ENCODE data around the gene HECTD2. TPM values are rescaled to one million over a fixed set of nuclear protein-coding genes. Genes with fewer than 3 reads are reported as not detected.
A peak's percentile ranks its signal among the peaks of the same experiment; 100 is the strongest.
"Not testable (repeated sequence)": the region's sequence is repeated elsewhere in the genome, so short reads cannot be mapped to it uniquely, and the experiment has no call there.

Gene HECTD2
- total RNA-seq, 2 experiments from 2014 or later = 3.5 to 9.7 TPM

DNA sequence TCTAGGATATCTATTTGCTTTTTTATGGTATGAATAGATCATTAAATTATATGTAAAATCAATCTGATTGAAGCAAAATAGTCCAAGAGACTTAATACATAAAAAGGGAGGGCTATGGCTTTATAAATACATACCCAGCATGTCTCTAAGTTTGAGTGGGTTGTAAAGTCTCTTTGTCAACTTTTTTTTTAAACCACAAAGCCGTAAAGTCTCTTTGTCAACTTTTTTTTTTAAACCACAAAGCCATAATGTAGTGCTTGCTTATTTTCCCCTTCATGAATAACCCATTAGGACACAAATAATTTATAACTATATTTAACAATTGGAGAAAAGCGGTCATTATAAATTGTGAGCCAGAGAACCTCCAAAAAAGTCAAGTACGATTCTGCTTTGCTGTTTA lies 5.7 kb downstream of the HECTD2 start:
- Mint-ChIP-seq H3K27ac (no peak overlapping the region), H3K36me3 (ENCODE audit: low read depth) (peaks cover 1% of the 10 kb centered on the region), H3K9me3 (ENCODE audit: low read depth) (no peaks in the 10 kb centered on the region), H3K4me3 (no peak overlapping the region), H3K27me3 (peaks cover 2% of the 10 kb centered on the region), H3K4me1 (peaks cover 25% of the 10 kb centered on the region)
- DNase-seq (no peak), ATAC-seq (no peak)
- intact Hi-C loops (cut with DNase I, micrococcal nuclease) = loop anchor here in 1 of 2 experiments (10.0 kb wide), 1 partner anchor 489 kb away; the partner anchor contains the start of gene FGFBP3
- POLR2A ChIA-PET = interaction anchor here (0.6 kb wide), 1 partner anchor 61 kb away, joined by 5 read pairs; no protein-coding TSS in a partner anchor
- CTCF ChIA-PET = interaction anchor here (0.7 kb wide), 1 partner anchor 116 kb away, joined by 4 read pairs; no protein-coding TSS in a partner anchor

DNA sequence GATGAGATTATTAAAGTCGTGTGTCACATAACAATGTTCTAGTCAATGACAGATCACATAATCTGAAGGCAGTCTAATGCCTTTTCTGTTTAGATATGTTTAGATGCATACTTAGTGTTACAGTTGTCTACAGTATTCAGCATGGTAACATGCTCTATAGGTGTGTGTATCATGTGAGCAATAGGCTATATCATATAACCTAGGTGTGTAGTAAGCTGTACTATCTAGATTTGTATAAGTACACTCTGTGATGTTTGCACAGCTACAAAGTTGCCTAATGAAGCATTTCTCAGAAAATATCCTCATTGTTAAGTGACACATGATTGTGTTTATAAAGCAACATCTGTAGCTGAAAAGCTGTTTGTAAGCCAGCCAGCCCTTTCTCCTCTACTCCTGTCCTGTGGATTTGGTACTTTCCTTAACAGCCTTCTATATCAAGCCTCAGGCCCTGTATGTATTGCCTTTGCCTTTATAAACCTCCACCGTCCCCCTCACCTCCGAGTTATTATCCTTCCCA lies 6.3 kb downstream of the HECTD2 start:
- ChIA-PET POLR2A (interaction anchor here (0.6 kb wide), 1 partner anchor 60 kb away, joined by 5 read pairs; no protein-coding TSS in a partner anchor), CTCF (no interaction called here)
- Mint-ChIP-seq H3K27me3 (no peaks in the 10 kb centered on the region), H3K4me1 (peaks cover 25% of the 10 kb centered on the region), H3K36me3 (ENCODE audit: low read depth) (no peaks in the 10 kb centered on the region), H3K4me3 (no peak overlapping the region), H3K9me3 (ENCODE audit: low read depth) (no peaks in the 10 kb centered on the region), H3K27ac (no peak overlapping the region)
- ATAC-seq (no peak), DNase-seq (no peak)
- intact Hi-C loops (cut with DNase I, micrococcal nuclease) = loop anchor here in 1 of 2 experiments (10.0 kb wide), 1 partner anchor 488 kb away; the partner anchor contains the start of gene FGFBP3

GRCh38 chr10:91418416-91418815 lies 8.3 kb downstream of the HECTD2 start:
- ChIA-PET CTCF (no interaction called here), POLR2A (no interaction called here)
- ATAC-seq (no peak), DNase-seq (no peak)
- no peaks in the 10 kb centered on the region for H3K36me3 Mint-ChIP-seq (ENCODE audit: low read depth)
- no peak overlapping the region for H3K27ac Mint-ChIP-seq
- no peaks in the 10 kb centered on the region for H3K9me3 Mint-ChIP-seq (ENCODE audit: low read depth)
- H3K4me3 Mint-ChIP-seq = no peak overlapping the region
- peaks cover 19% of the 10 kb centered on the region for H3K4me1 Mint-ChIP-seq
- intact Hi-C loops (cut with DNase I, micrococcal nuclease) = loop anchor here in 1 of 2 experiments (10.0 kb wide), 1 partner anchor 486 kb away; the partner anchor contains the start of gene FGFBP3
- H3K27me3 Mint-ChIP-seq = no peaks in the 10 kb centered on the region

- POLR2A ChIA-PET = interaction anchor here (0.5 to 0.9 kb wide), 2 partner anchors 8 to 9 kb away, joined by 3 to 8 read pairs; no protein-coding TSS in a partner anchor
- ATAC-seq (peak; percentile 32), DNase-seq (no peak)
- H3K27ac Mint-ChIP-seq = peak overlapping the region; percentile 4
- intact Hi-C loops (cut with DNase I, micrococcal nuclease) = loop anchor here in 1 of 2 experiments (1.0 kb wide), 1 partner anchor 10 kb away; no protein-coding TSS in a partner anchor
- peaks cover 22% of the 10 kb centered on the region for H3K4me1 Mint-ChIP-seq
- H3K36me3 Mint-ChIP-seq (ENCODE audit: low read depth) = no peaks in the 10 kb centered on the region
- no peaks in the 10 kb centered on the region for H3K27me3 Mint-ChIP-seq
- no peak overlapping the region for H3K4me3 Mint-ChIP-seq
- no peaks in the 10 kb centered on the region for H3K9me3 Mint-ChIP-seq (ENCODE audit: low read depth)
- CTCF ChIA-PET = interaction anchor here (1.1 to 1.2 kb wide), 3 partner anchors 9 to 24 kb away, joined by 3 to 4 read pairs (median 4); no protein-coding TSS in a partner anchor
Measured at GRCh38 chr10:91420868-91421267, 10.7 kb downstream of the HECTD2 start.

GRCh38 chr10:91422915-91423314 lies 12.8 kb downstream of the HECTD2 start:
- Mint-ChIP-seq H3K9me3 (ENCODE audit: low read depth) (no peaks in the 10 kb centered on the region), H3K4me1 (peaks cover 16% of the 10 kb centered on the region), H3K36me3 (ENCODE audit: low read depth) (peaks cover 5% of the 10 kb centered on the region), H3K27me3 (no peaks in the 10 kb centered on the region), H3K4me3 (no peak overlapping the region), H3K27ac (no peak overlapping the region)
- intact Hi-C loops (cut with DNase I, micrococcal nuclease) = no loop called here
- CTCF ChIA-PET = interaction anchor here (1.9 kb wide), 1 partner anchor 11 kb away, joined by 9 read pairs; no protein-coding TSS in a partner anchor
- ATAC-seq = no peak
- DNase-seq = no peak
- POLR2A ChIA-PET = no interaction called here

- H3K27me3 Mint-ChIP-seq = no peaks in the 10 kb centered on the region
- H3K4me1 Mint-ChIP-seq = peaks cover 16% of the 10 kb centered on the region
- peaks cover 5% of the 10 kb centered on the region for H3K36me3 Mint-ChIP-seq (ENCODE audit: low read depth)
- intact Hi-C loops (cut with DNase I, micrococcal nuclease) = no loop called here
- H3K4me3 Mint-ChIP-seq = no peak overlapping the region
- ChIA-PET POLR2A (interaction anchor here (1.0 kb wide), 1 partner anchor 13 kb away, joined by 5 read pairs; no protein-coding TSS in a partner anchor), CTCF (interaction anchor here (0.7 to 1.9 kb wide), 2 partner anchors 13 to 14 kb away, joined by 3 to 9 read pairs; no protein-coding TSS in a partner anchor)
- ATAC-seq (peak; percentile 96), DNase-seq (peak; percentile 54)
- no peaks in the 10 kb centered on the region for H3K9me3 Mint-ChIP-seq (ENCODE audit: low read depth)
- H3K27ac Mint-ChIP-seq = no peak overlapping the region
Measured at GRCh38 chr10:91424016-91424415, 13.9 kb downstream of the HECTD2 start.

- no peaks in the 10 kb centered on the region for H3K27me3 Mint-ChIP-seq
- peaks cover 4% of the 10 kb centered on the region for H3K4me1 Mint-ChIP-seq
- ChIA-PET POLR2A (no interaction called here), CTCF (interaction anchor here (0.6 kb wide), 1 partner anchor 30 kb away, joined by 3 read pairs; no protein-coding TSS in a partner anchor)
- peaks cover 5% of the 10 kb centered on the region for H3K36me3 Mint-ChIP-seq (ENCODE audit: low read depth)
- H3K4me3 Mint-ChIP-seq = no peak overlapping the region
- ATAC-seq (no peak), DNase-seq (no peak)
- no peaks in the 10 kb centered on the region for H3K9me3 Mint-ChIP-seq (ENCODE audit: low read depth)
- H3K27ac Mint-ChIP-seq = no peak overlapping the region
- intact Hi-C loops (cut with DNase I, micrococcal nuclease) = no loop called here
Measured at GRCh38 chr10:91432175-91432574, 22.0 kb downstream of the HECTD2 start.

DNA sequence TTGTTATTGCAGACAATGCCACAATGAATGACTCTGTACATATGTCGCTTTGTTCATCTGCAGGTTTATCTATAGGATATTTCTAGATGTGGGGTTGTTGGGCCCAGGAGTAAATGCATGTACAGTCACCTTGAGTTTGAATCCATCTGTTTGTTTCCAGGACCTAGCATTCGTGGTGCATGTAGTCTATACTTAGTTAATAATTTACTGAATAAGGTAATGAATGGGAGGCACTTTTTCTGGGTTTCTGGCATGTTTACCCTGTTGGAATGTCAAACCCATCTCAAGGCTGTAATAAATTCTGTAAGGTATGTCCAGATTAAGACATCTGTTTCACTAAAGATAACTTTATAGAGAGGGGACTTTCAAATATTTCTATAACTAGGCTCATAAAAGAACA lies 23.5 kb downstream of the HECTD2 start:
- CTCF ChIA-PET = no interaction called here
- intact Hi-C loops (cut with DNase I, micrococcal nuclease) = no loop called here
- Mint-ChIP-seq H3K27me3 (no peaks in the 10 kb centered on the region), H3K4me1 (peaks cover 4% of the 10 kb centered on the region), H3K9me3 (ENCODE audit: low read depth) (no peaks in the 10 kb centered on the region), H3K36me3 (ENCODE audit: low read depth) (peaks cover 12% of the 10 kb centered on the region), H3K27ac (no peak overlapping the region), H3K4me3 (no peak overlapping the region)
- DNase-seq (no peak), ATAC-seq (no peak)
- POLR2A ChIA-PET = interaction anchor here (0.6 kb wide), 1 partner anchor 19 kb away, joined by 3 read pairs; no protein-coding TSS in a partner anchor

DNA sequence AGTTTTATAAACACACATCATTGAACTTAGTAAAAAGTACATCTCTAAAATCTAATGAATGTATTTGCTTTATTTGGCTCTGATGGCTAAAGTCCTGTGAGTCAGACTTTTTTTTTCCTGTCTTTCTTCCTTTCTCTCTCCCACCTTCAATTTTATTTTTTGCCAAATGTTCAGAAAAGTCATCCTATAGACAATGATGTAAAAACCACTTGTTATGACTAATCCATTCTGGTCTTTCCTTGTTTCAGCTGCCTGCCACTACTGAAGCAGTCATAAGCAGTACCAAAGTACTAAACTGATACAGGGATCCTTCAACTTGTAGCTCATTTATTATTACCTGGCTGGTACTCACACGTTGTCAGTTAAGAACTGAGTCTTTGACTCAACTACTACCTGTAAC lies 23.9 kb downstream of the HECTD2 start:
- DNase-seq (no peak), ATAC-seq (peak; percentile 63)
- intact Hi-C loops (cut with DNase I, micrococcal nuclease) = no loop called here
- Mint-ChIP-seq H3K4me1 (peaks cover 4% of the 10 kb centered on the region), H3K27me3 (no peaks in the 10 kb centered on the region), H3K36me3 (ENCODE audit: low read depth) (peaks cover 17% of the 10 kb centered on the region), H3K9me3 (ENCODE audit: low read depth) (no peaks in the 10 kb centered on the region), H3K4me3 (no peak overlapping the region), H3K27ac (no peak overlapping the region)
- ChIA-PET POLR2A (interaction anchor here (0.6 to 0.7 kb wide), 2 partner anchors 19 to 334 kb away, joined by 3 to 4 read pairs; no protein-coding TSS in a partner anchor), CTCF (no interaction called here)

GRCh38 chr10:91435241-91435640 lies 25.1 kb downstream of the HECTD2 start:
- Mint-ChIP-seq H3K9me3 (ENCODE audit: low read depth) (no peaks in the 10 kb centered on the region), H3K36me3 (ENCODE audit: low read depth) (peaks cover 23% of the 10 kb centered on the region), H3K4me1 (peaks cover 4% of the 10 kb centered on the region), H3K27me3 (no peaks in the 10 kb centered on the region), H3K27ac (no peak overlapping the region), H3K4me3 (no peak overlapping the region)
- DNase-seq (no peak), ATAC-seq (no peak)
- intact Hi-C loops (cut with DNase I, micrococcal nuclease) = no loop called here
- ChIA-PET POLR2A (no interaction called here), CTCF (interaction anchor here (1.4 kb wide), 1 partner anchor 201 kb away, joined by 3 read pairs; no protein-coding TSS in a partner anchor)

DNA sequence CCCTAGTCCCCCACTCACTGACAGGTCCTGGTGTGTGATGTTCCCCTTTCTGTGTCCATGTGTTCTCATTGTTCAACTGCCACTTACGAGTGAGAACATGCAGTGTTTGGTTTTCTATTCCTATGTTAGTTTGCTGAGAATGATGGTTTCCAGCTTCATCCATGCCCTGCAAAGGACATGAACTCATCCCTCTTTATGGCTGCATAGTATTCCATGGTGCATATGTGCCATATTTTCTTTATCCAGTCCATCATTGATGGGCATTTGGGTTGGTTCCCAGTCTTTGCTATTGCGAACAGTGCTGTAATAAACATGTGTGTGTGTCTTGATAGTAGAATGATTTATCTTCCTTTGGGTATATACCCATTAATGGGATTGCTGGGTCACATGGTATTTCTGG lies 28.1 kb downstream of the HECTD2 start:
- intact Hi-C loops (cut with DNase I, micrococcal nuclease); H3K4me3 Mint-ChIP-seq; H3K4me1 Mint-ChIP-seq; H3K9me3 Mint-ChIP-seq (ENCODE audit: low read depth); POLR2A ChIA-PET; H3K27me3 Mint-ChIP-seq; H3K27ac Mint-ChIP-seq; DNase-seq; ATAC-seq: not testable (repeated sequence)
- peaks cover 23% of the 10 kb centered on the region for H3K36me3 Mint-ChIP-seq (ENCODE audit: low read depth)
- CTCF ChIA-PET = interaction anchor here (0.6 kb wide), 1 partner anchor 163 kb away, joined by 4 read pairs; no protein-coding TSS in a partner anchor

All from activated CD4-positive, alpha-beta T cell treated with anti-CD3 and anti-CD28 coated beads for 36 hours (primary cell).